SK-N-MC (cell line): ENCODE results near the gene KIAA1671.

Experiments
- EZH2 ChIP-seq: fragments of 200-600 bp; sonication (generic); IDR thresholded peaks from one replicate; pipeline ENCODE4 v1.6.1; 2017; ENCODE audit warnings: antibody characterized with exemption
- FOXP2 ChIP-seq: optimal IDR thresholded peaks from 2 replicates; pipeline ENCODE3; 2011; ENCODE audit warnings: mild to moderate bottlenecking, moderate library complexity; ENCODE audit not compliant: insufficient read depth; ENCODE audit errors: extremely low read length, control extremely low read depth
- POLR2AphosphoS5 ChIP-seq: IDR thresholded peaks from 2 replicates; pipeline ENCODE4 v1.6.1; 2012; ENCODE audit warnings: mild to moderate bottlenecking, low read depth, low read length, borderline replicate concordance

DNA sequence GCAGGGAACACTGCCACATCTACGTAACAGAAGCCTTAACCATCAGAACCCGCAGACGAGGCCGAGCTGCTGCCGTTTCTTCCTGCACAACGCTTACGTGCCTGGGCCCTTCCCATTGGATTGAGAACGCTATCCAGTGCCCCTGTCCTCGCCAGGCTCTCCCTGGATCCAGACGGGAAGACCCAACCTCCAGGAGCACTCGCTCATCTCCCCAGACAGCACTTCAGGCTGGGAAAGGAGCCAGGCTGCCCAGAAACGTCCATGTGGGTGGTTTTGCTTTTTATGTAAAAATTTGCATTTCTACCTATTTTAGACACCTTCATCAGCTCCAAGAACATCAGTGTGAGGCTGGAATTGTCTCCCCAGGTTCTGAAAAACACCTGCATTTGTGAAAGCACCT, 239.9 kb downstream of the KIAA1671 start:
- TF ChIP-seq EZH2 (no peak), POLR2AphosphoS5 (no peak), FOXP2 (no peak)
